Dermis blood vessel endothelial cell (primary cell): ENCODE measurements around the gene FGF22. TPM values are rescaled to one million over a fixed set of nuclear protein-coding genes. Genes with fewer than 3 reads are reported as not detected.

Source experiments
- DNase-seq: peaks from one replicate; pipeline ENCODE4 v3.0.0; 2010
- total RNA-seq: library from RNA; depleted of rRNA; stranded (reverse); fragments of >200 nt; gene quantifications from 2 replicates; pipeline ENCODE4 v1.2.3, GENCODE V29; 2014

Gene FGF22
- total RNA-seq, 1 donor from 2014 or later: not detected

DNA sequence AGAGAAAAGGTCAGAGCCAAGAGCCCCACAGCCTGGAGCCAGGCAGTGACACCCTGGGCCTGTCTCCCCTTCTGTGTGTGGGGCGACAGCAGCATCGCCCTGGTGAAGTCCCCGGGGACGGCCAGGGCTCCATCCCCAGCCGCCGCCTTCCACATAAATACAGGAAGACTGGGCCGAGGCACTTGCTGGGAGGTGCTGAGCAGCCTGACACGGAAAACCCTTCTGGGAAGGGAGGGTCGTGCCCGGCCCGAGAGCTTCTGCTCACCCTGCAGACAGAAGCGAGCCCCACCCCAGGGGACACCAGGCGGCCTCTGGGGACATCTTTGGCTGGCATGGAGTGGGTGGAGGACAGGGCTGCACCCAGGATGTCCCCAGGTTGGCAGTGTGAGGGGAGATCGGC, 5.1 kb downstream of the FGF22 start:
- no peak for DNase-seq

DNA sequence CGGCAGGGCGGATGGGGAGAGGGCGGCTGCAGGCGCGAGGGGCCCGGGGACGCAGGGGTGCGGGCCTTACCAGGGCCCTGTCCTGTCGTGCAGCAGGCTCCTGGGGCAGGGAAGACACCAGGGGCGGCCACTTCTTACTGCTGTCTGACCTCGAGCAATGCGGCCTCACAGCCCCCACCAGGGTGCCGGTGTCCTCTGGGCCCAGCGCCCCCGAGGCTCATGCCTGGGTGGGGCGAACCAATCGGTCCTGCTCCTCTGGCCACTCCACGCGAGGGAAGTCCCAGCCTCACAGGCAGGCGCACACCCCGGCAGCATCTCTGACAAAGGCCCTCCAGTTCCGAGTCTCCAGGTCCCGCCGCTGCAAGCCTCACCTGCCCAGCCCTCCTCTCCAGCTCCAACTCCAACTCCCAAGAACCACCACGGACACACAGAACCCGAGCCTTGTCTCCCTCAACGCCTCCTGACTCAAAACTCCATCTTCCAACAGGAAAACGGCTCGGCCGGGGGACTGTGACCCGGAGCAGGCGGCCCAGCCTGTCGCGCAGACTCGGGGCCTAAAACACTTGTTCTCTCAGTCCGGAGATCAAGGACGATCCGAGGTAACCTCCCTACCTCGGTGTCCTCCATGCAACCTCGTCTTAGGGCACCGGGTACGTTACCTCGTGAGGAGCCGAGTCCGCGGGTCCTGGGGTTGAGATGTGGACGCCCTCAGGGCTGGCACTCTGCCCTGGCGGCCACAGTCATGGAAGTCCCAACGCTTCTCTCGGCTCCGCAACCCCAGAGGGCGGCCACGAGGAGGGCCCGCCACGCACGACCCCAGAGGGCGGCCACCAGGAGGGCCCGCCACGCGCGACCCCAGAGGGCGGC, 6.5 kb downstream of the FGF22 start:
- no peak for DNase-seq

DNA sequence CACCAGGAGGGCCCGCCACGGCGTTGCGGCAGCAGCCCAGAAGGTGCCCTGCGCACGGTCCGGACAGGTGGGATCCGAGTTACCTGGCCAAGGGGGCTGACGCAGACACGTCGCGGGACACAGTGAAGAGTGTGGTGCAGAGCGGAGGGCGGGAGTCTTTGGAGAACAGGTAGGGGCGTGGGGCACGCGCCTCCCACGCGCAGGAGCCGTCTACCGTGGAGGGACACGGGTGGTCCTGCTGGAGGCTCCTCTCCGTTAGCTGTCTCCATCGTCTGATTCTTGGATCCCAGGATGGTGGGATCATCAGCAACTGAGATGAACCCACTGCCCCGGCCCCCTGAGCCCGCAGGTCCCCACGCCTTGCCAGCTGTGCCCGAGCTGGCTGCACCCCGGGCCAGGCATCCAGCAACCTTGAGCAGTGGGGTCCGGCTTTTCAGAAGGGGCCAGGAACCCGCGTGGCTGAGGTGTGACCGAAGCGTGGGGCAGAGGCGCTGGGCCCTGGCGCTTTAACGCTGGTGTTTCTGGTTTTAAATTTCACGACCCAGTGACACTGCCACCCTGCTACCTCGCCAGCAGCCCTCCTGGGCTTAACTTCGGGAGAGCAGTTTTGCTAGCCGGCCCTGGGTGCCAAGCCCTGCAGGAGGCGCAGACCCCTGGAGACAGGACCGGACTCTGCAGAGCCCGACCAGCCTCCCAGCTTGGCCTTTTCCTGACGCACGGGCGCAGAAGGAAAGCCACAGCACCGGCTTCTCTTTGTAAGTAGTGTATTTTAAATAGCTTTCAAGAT, 7.3 kb downstream of the FGF22 start:
- no peak for DNase-seq

DNA sequence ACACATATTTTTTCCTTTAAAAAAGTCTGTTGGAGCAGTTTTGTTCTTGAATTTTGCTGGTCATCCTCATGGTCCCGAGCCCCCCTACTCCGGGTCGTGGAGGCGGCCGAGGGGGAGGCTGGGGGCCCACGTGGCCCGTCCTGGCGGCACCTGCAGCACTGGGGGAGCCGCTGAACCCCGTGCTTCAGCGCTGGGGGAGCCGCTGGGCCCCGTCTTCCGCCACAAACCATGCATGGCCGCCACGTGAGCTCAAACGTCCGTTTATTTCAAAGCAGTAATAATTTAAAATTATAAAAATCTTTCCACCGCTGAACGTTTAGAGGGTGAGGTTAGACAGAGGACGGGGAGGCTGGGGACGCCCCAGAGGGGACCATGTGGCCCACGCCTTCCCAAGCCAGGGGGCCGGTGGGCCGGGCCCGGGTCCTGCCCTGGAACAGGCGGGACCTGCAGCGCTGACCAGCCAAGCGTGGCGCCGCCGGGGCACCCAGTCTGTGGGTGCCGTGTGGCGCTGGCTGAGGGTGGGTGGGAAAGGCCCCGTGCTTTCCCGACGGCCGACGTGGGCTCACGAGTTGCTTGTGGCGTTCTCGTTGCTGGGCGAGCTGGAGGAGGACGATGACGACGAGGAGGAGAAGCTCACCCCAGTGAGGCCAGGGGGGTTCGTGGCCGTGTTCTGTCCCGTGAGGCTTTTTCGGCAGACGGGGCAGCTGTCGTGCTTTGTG, 8.0 kb downstream of the FGF22 start:
- no peak for DNase-seq

DNA sequence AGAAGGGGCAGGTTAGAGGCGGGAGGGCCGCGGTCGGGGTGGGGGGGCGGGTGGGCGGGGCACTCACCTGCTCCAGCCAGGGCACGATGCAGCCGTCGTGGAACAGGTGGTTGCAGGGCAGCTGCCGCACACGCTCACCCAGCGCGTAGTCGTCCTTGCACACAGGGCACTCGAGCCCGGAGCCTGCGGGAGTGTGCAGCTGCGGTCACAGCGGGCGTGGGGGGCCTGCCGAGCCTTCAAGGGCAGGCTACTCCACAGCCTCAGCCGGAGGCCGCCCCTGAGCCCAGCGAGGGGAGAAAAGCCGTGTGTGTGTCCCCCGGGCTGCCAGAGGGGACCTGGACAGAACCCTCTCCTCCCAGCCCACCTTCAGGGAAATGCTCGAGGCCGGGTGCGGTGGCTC, 8.6 kb downstream of the FGF22 start:
- DNase-seq: no peak

DNA sequence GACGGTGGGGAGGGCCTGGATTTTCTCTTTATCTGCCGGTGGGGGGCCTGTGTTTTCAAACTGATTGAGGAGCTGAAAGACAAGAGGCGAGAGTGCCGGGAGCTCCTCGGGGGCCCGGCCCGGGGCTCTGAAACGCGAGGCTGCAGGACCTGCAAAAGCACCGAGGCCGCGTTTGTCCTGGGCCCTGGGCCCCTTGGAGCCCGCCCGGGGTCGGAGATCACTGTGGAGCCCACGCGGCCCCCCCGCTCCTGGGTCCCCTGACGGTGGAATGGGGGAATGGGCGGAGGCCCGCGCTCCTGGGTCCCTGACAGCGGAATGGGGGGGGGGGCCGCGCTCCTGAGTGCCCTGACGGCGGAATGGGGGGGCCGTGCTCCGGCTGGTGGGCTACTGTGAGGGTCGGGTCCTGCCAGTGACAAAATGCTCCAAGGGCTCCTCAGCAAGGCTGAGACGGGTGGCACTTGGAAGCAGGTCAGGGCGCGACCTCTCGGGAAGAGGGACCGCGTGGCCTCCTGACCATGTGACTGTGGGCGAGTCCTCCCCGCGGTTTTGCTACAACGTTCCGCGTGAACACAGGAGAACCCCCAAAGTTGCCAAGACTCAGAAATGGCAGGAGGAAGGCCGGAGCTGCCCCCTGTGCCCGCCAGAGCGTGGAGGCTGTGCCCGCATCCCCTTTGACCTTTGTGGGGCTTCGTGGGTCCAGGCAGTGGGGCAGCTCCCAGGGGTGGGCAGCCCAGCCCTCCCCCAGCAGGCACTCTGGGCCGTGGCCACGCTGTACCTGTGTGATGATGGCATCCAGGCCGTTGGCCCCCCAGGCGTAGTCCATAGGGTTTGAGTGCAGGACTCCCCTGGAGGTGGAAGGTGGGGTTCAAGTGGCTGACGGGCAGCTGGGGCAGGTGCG, 9.5 kb downstream of the FGF22 start:
- no peak for DNase-seq

DNA sequence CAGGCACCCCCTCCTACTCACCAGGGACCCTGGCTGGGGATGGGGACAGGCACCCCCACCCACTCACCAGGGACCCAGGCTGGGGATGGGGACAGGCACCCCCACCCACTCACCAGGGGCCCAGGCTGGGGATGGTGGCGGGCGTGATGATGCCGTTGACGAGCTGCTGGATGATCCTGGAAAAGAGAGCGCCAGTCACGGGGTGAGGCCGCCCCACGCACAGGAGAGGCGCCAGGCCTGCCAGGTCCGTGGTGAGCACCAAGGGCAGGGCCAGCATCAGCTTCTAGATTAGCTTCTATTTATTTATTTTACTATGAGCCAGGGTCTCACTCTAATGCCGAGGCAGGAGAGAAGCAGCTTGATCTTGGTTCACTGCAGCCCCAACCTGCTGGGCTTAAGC, 10.4 kb downstream of the FGF22 start:
- no peak for DNase-seq

DNA sequence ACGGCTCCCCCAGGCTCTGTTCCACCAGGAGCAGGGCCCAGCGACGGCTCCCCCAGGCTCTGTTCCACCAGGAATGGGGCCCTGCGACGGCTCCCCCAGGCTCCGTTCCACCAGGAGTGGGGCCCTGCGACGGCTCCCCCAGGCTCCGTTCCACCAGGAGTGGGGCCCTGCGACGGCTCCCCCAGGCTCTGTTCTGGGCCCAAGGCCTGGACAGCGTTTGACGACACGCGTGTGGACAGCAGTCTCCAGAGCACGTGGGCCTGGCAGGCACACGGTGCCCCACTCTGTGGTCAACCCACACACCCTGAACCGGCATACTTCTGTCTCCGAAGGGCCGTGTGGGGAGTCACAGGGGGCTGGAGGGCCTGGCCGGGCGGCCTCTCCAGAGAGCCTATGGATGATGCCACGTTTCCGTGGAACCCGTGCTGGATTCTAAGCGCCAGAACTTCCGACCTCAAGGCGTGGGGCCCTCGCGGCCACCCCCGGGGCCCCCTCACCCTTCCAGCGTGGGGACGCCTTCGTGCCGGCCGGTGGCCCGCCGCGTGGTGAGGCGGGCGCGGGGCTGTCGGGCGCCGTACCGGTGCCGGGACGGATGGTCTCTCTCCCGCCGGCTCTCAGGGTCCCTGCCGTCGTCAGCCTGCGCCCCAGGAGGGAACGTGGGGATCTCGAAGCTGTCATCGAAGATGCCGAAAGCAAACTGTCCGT, 11.6 kb downstream of the FGF22 start:
- DNase-seq: no peak

DNA sequence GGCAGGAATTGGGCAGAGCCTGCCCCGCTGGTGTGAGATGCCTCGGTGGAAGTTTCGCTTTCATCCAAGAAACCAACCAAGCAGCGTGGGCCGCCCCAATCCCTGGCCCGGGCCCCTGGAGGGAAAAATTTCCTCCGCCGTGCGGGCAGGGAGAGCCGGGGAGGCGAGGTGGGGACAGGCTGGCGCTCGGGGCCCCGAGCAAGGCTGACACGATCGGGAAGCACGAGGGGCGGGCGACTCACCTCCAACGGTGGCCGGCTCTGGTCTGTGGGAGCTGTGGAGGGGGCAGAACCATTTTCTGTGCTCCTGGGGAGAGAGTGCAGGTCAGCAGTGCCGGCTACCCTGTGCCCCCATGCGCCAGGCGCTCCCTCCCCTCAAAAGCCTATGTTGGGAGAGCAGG, 12.3 kb downstream of the FGF22 start:
- DNase-seq: no peak

DNA sequence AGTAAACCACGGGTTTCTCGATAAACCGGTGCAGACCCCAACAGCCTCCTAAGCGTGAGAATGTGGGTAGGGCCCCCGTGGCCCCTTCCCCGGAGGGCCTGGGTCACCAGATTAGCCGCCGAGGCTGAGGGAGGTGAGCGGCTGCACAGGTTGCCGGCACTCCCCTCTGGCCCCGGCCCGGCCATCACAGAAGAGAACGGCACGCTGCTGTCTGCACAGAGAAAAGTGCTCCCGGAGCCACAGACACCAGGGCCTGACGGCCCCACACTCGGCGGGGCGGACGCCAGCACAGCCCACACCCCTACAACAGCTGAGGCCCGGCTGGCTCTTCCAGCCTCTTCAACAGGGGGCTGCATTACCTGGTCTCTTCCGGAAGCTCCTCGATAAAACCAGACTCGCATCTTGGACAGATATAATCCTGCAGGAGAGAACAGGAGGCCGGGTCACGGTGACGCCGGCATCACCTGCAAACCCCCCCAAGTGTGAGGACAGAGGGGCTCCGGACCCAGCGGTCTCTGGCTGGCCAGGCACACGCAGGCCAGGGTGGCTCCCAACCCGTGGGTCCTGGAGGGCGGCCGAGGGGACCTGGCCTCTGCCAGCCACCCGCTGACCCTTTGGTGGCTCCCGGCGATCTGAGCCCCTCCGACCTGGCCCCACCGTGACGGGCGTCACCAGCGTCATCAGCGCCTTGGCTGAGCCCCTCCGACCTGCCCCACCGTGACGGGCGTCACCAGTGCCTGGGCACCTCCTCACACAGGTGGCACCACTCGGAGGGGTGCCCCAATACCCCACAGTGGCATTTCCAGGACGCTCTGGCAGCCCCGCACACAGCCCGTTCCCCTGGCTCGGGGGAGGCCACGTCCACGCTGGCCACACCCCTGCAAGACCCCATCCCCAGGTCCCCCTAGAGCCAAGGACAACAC, 13.0 kb downstream of the FGF22 start:
- no peak for DNase-seq

DNA sequence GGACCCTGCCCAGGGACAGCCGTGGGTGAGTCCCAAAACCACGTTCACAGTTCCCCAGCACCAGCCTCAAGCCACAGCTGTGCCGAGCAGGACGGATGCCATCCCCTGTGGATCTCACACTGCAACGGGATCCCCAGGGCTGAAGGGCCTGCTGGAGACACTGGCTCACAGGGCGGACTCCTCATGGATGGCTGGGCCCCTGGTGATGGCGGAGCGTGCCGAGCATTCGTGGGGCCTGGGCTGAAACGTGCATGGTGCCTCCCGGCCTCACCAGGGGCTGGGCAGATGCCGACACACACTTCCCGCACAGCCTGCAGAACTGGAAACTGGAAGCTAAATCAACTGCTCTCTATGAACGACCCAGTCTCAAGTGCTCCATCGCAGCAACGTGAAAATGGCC, 13.7 kb downstream of the FGF22 start:
- DNase-seq: no peak

DNA sequence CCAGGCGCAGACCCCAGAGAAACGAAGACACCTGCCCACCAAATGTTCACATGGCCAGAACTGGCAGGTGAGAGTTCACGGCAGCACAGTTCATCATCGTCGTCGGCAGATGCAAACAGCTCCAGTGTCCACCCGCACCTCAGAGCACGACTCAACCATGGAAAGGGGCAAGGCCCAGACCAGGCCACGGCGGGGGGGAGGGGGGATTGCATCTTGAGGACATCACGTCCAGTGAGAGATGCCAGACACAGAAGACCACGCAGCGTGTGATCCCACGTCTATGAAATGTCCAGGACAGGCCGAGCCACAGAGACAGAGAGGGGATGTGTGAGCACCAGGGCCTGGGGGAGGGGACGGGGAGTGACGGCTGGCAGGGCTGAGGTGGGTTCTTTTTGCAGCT, 16.0 kb downstream of the FGF22 start:
- no peak for DNase-seq

DNA sequence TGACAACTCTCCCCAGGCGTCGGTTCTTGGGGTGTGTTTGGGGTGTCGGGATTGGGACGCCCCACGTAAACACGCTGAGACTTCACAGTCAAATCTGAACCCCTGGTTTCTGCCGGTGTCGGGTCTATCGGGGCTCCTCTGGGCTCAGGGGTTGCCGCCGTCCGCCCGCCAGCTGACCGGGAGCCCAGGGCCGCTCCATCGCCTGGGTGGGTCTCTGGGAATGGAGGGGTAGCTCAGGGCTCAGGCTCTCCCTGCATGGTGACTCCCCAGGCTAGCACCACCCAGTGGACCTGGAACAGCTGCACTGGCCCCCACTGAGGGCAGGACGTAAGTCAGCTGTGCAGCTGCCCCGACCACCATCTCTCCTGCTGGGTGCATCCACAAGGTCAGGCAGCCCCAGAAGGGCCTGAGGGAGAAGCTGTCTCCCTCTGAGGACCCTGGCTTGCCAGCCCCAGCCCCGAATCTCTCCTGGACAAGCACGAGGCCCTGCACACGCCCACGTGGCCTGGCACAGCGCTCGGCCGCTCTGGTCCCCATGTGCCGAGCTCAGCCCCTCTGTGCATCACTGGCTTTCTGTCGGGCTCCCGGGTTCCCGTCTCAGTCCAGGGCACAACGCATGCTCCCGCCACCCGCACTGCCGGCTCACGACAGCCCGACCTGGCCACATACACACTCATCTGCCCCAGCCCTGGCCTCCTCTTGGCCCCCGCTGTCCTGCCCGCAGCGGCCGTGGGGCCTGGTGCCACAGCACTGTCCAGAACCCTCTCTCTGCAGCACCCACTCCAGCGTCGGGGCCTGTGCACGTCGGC, 17.3 kb downstream of the FGF22 start:
- no peak for DNase-seq

DNA sequence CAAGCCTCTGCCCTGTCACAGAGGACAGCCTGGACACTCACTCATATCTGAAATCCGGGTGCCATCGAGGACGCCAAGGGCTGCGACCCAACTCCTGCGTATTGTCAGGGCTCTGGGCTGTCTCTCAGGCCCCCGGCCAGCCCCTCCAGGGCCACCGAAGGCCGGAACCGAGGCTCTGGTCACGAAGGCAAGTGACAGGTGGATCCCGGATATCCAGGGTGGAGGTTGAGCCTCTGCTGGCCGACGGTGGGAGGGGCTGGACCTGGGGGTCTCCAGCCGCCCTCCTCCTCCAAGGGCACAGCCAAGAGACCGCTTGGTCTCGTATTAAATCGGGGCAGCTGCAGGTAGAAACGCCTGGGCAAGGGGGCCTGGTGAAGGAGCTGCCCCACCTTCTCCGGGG, 17.9 kb downstream of the FGF22 start:
- DNase-seq: no peak

DNA sequence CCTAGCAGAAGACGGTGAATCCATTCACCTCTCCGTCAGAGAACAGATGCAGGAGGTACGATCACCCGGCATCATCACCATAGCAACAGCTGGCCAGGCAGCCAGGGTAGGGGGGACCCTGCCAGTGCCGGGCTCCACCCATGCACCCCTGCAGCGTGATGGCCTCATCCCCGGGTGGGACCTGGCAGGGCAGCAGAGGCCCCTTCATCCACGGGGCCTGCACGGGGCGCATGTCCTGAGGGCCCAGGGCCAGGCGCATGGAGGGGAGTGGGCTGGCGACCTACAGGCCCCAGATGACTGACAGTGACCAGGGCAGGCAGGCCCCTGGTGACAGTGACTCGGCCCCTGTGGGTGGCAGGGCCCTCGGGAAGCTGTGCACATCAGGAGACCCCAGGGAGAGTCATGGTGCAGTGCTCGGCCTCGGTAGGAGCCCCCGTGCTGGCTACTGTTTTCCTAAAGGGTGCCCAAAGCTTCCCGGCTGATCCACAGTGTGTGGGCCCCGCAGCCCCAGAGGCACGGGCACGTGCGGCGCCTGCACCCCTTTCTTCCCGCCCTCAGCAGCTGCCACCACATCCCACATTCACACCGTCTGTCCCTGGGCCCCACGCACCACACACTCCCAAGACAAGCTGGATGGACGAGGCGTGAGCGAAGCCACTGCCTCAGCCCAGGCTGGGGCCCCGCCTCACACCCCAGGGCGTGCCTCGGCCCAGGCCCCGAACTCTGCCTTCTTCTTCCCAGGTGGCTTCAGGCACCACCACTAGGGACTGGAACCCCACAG, 18.6 kb downstream of the FGF22 start:
- no peak for DNase-seq

DNA sequence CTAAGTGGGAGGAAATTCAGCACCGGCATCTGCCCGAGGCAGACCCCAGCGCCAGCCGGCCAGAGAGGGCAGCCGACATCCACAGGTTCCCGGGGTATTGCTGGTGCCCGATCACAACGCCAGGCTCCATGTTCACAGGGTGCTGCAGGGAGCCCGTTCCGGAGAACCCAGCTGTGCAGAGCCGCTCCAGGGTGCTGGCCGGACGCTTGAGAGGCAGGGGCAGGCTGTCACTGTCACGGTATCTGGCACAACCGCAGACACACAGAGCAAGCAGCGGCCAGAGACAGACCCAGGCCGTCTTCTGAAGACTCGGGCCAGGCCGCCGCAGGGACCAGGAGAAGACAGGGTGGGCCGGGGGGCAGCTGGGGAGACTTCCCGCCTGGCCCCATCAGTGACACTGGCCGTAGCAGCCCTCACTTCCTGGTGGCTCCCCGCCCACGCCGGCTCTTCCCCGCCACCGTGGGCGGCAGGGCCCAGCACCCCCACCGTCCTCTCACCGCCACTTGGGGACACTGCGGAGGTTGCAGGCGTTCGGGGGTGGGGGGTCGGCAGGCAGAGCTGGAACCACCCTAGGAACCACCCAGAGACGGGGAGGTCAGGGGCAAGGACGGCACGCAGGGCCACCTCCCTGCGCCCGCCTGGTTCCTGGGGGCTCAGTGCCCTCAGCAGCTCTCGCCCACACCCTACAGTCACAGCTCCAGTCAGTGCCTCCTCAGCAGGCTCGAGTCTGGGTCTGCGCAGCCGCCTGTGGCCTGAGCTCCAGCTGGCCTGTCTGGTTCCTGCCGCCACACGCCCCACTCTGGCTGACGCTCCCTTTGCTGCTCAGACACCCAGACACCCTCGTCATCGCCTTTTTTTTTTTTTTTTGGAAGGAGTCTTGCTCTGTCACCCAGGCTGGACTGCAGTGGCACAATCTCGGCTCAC, 19.5 kb downstream of the FGF22 start:
- no peak for DNase-seq

DNA sequence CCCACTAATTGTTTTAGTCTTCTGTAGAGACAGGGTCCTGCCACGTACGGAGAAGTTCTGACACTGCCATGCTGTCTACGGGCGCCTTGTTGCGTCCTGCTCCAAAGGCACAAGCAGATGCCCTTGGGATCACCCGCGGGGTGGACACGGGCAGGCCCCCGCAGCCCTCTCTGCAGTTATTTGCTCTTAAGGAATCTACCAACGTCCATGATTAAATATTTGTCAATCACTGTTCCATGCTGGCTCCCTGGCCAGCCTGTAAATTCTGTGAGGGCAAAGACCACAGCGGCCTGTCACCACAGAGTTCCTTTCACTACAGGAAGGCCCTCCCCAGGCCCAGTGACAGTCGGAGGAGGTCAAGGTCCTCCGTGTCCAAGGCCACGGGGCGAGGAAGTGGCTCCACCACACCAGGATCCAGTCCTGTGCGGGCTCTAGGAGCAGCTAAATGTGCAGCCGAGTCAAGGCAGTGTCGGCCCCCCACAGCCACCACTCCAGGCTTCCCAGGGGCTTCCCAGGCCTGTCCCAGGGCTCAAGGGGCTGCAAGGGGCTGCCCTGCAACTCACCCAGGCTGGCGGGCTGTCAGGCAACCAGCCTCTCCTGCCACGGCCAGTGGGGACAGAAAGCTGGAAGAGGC, 21.2 kb downstream of the FGF22 start:
- DNase-seq: no peak
